K562 (cell line): ENCODE results near the gene NRXN3. TPM values are rescaled to one million over a fixed set of nuclear protein-coding genes. Genes with fewer than 3 reads are reported as not detected.

Experiments
- ATAC-seq: fragments of 200-7000 bp; cut with Tn5 transposase; 3 replicates; pipeline ENCODE4 v1.9.1; 2020; ENCODE audit warnings: moderate library complexity
- BruUV-seq: library from RNA; stranded (reverse); fragments of 400-500 nt; replicated peaks from 2 replicates; lab custom pipeline; 2021; lab: Mats Ljungman, UMichigan
- CTCF ChIA-PET: fragments of 300-600 bp; formaldehyde crosslinking; extraction: SDS; loops from one replicate; lab custom pipeline; 2021; ENCODE audit warnings: low intra/inter-chr PET ratio; lab: Yijun Ruan, JAX
- POLR2A ChIA-PET: fragments of 300-600, 350-650 bp; sonication (Branson Sonifier 250); formaldehyde crosslinking; extraction: SDS; loops from one replicate; lab custom pipeline; 2021; ENCODE audit warnings: antibody characterized with exemption, inconsistent platforms; lab: Yijun Ruan, JAX
- DNase-seq, 4 experiments: peaks; one replicate each; pipeline versions ENCODE4 v3.0.0 to v3.0.0-alpha.2; 2011 to 2018; ENCODE audit warnings: low spot score in 3 of 4, mixed read lengths in 3 of 4; ENCODE audit errors: extremely low read depth in 1 of 4
- FAIRE-seq: peaks from 2 replicates; lab custom pipeline; 2011; peaks lifted over from hg19 to GRCh38; lab: Jason Lieb, UNC
- H2AFZ ChIP-seq: 2 replicates; pipeline ENCODE4 v1.6.0; 2011; ENCODE audit warnings: low read depth, low read length, control low read depth, inconsistent platforms
- H3K27ac ChIP-seq: fragments of 200-600 bp; 3 replicates; pipeline ENCODE4 v1.8.0; 2011; ENCODE audit warnings: low read depth, mild to moderate bottlenecking, control low read depth, inconsistent platforms, low read length, moderate library complexity, mixed read lengths; ENCODE audit errors: extremely low read depth
- H3K27me3 ChIP-seq, 2 experiments: fragments of 300-600 bp in 1 of 2; 2 replicates in 1 of 2; 3 replicates in 1 of 2; pipeline versions ENCODE4 v1.6.0 to v1.8.0; 2011; ENCODE audit warnings: inconsistent platforms in 2 of 2, low read length in 2 of 2, mild to moderate bottlenecking in 1 of 2, mixed read lengths in 1 of 2, moderate library complexity in 1 of 2; ENCODE audit not compliant: control insufficient read depth in 2 of 2, insufficient read depth in 2 of 2
- H3K36me3 ChIP-seq: fragments of 300-600 bp; 3 replicates; pipeline ENCODE4 v1.8.0; 2011; ENCODE audit warnings: mild to moderate bottlenecking, low read length, inconsistent platforms; ENCODE audit not compliant: control insufficient read depth, insufficient read depth
- H3K4me1 ChIP-seq, 2 experiments: fragments of 200-600 bp in 1 of 2; replicated peaks in 1 of 2; 2 replicates in 1 of 2; 3 replicates in 1 of 2; pipeline versions ENCODE4 v1.5.1 to v1.8.0; 2011; ENCODE audit warnings: inconsistent platforms in 2 of 2, low read length in 2 of 2, mild to moderate bottlenecking in 1 of 2, mixed read lengths in 1 of 2, moderate library complexity in 1 of 2; ENCODE audit not compliant: control insufficient read depth in 2 of 2, insufficient read depth in 2 of 2
- H3K4me2 ChIP-seq: 2 replicates; pipeline ENCODE4 v1.6.1; 2011; ENCODE audit warnings: low read length, control low read depth, inconsistent platforms, mixed read lengths; ENCODE audit not compliant: insufficient read depth
- H3K4me3 ChIP-seq: fragments of 200-600 bp; sonication (generic), shearing (Covaris generic); 2 replicates; pipeline ENCODE4 v1.5.1; 2016; ENCODE audit warnings: control low read depth, inconsistent platforms
- H3K79me2 ChIP-seq: fragments of 200-600 bp; 3 replicates; pipeline ENCODE4 v1.8.0; 2011; ENCODE audit warnings: low read length, inconsistent platforms; ENCODE audit not compliant: control insufficient read depth, insufficient read depth
- H3K9ac ChIP-seq, 2 experiments: 2 replicates each; pipeline versions ENCODE4 v1.6.0 to v1.6.1; 2011; ENCODE audit warnings: low read depth in 2 of 2, low read length in 2 of 2, control low read depth in 1 of 2, inconsistent platforms in 1 of 2, mild to moderate bottlenecking in 1 of 2, mixed read lengths in 1 of 2; ENCODE audit not compliant: insufficient read depth in 1 of 2
- H3K9me1 ChIP-seq: one replicate; pipeline ENCODE4 v1.6.0; 2011; ENCODE audit warnings: inconsistent platforms, mild to moderate bottlenecking, low read length, moderate library complexity; ENCODE audit not compliant: control insufficient read depth, insufficient read depth
- H3K9me3 ChIP-seq: replicated peaks from 2 replicates; pipeline ENCODE4 v1.5.1; 2011; ENCODE audit warnings: low read depth, low read length, inconsistent platforms; ENCODE audit not compliant: control insufficient read depth, insufficient read depth
- H4K20me1 ChIP-seq: replicated peaks from 2 replicates; pipeline ENCODE4 v1.6.1; 2011; ENCODE audit warnings: low read length, inconsistent platforms, mixed read lengths; ENCODE audit not compliant: control insufficient read depth, insufficient read depth
- NR3C1 ChIP-seq: sonication (generic); formaldehyde crosslinking; IDR thresholded peaks from 2 replicates; pipeline ENCODE4 v1.8.1; 2022; ENCODE audit warnings: missing genetic modification reagents
- PATZ1 ChIP-seq: fragments of 250-450 bp; sonication (Bioruptor Pico); IDR thresholded peaks from 2 replicates; pipeline ENCODE4 v1.5.0; 2020; ENCODE audit warnings: mild to moderate bottlenecking, borderline replicate concordance
- PURB ChIP-seq: sonication (generic); formaldehyde crosslinking; IDR thresholded peaks from 2 replicates; pipeline ENCODE4 v1.9.0; 2021; ENCODE audit warnings: low read depth, mild to moderate bottlenecking, missing genetic modification reagents
- ZBTB2 ChIP-seq: fragments of 450-650 bp; IDR thresholded peaks from 2 replicates; pipeline ENCODE4 v1.6.1; 2016; ENCODE audit warnings: antibody characterized with exemption
- WGBS: fragments of 100-300 bp; shearing (Covaris generic); methylation state at CpG from one replicate; pipeline ENCODE4 v1.1.6; 2016; ENCODE audit warnings: low coverage, mixed read lengths; ENCODE audit not compliant: insufficient coverage; ENCODE audit errors: missing lambda C conversion rate; 5-methylcytosine and 5-hydroxymethylcytosine counted together
- in situ Hi-C: fragments of 300-500 bp; cut with MboI; formaldehyde crosslinking; loops from 4 replicates; pipeline ENCODE4 v1.15.0; 2018; ENCODE audit warnings: inconsistent platforms, mixed read lengths
- intact Hi-C: fragments of 100-400 bp; cut with micrococcal nuclease; formaldehyde crosslinking; loops from 2 replicates; pipeline ENCODE4 v1.14.2; 2022
- polyA plus RNA-seq, 8 experiments: library from polyadenylated mRNA; depleted of rRNA in 4 of 8; stranded (reverse) in 5 of 8; unstranded in 3 of 8; fragments of >200 nt; fragmentation: Nextera tagmentation in 2 of 8; fragmentation: Illumina TruSeq in 1 of 8; extraction: Ambion mirVana in 2 of 8; extraction: Trizol in 1 of 8; gene quantifications; 2 replicates each; pipeline versions ENCODE4 v1.2.1 to v1.2.3, GENCODE V29; 2011 to 2014; ENCODE audit warnings: inconsistent platforms in 1 of 8, missing spikeins in 1 of 8
- total RNA-seq, 7 experiments: library from RNA; depleted of rRNA in 6 of 7; stranded (reverse); fragments of >200 nt in 6 of 7; fragmentation: Illumina TruSeq in 2 of 7; extraction: Trizol in 2 of 7; gene quantifications; 2 replicates each; pipeline versions ENCODE4 v1.2.1 to v1.2.3, GENCODE V29; 2011 to 2021; ENCODE audit warnings: low replicate concordance in 1 of 7

Gene NRXN3
- total and polyA plus RNA-seq, 9 of the 15 experiments (the other 6 are each of a cell fraction or from before 2014, with no cell fraction given) = 0.09 TPM; not detected in 8

GRCh38 chr14:79704041-79704807 is 1534.1 kb downstream of the NRXN3 start:
- H3K4me3 ChIP-seq = no peak overlapping the region
- no peak overlapping the region for H3K27ac ChIP-seq
- H3K79me2 ChIP-seq = no peaks in the 10 kb centered on the region
- DNase-seq (no peak), FAIRE-seq (no peak), ATAC-seq (no peak)
- POLR2A ChIA-PET = no interaction called here
- CTCF ChIA-PET = no interaction called here
- H3K9me1 ChIP-seq = no peaks in the 10 kb centered on the region
- H3K36me3 ChIP-seq = no peaks in the 10 kb centered on the region
- no peak for TF ChIP-seq NR3C1 (CRISPR knock-in tag)
- no peak for TF ChIP-seq PATZ1
- TF ChIP-seq PURB = no peak
- no peak for TF ChIP-seq ZBTB2
- no peaks in the 10 kb centered on the region for H3K4me1 ChIP-seq
- H3K9ac ChIP-seq = no peak overlapping the region
- in situ Hi-C loops = no loop called here
- no peaks in the 10 kb centered on the region for H3K27me3 ChIP-seq
- H3K9me3 ChIP-seq = no peaks in the 10 kb centered on the region
- H3K4me2 ChIP-seq = no peak overlapping the region
- no peaks in the 10 kb centered on the region for H4K20me1 ChIP-seq
- BruUV-seq = no TSS peak
- intact Hi-C loops = no loop called here
- no peak overlapping the region for H2AFZ ChIP-seq
- WGBS = 0% methylated on average over 6 of the region's 6 CpGs
